Chondrocyte (in vitro differentiated cells): ENCODE measurements around the gene CRYBB1. TPM values are rescaled to one million over a fixed set of nuclear protein-coding genes. Genes with fewer than 3 reads are reported as not detected.
A peak's percentile ranks its signal among the peaks of the same experiment; 100 is the strongest.

Experiments
- DNase-seq: peaks from one replicate; pipeline ENCODE4 v3.0.0; 2021; ENCODE audit warnings: mixed read lengths, low spot score
- H3K27ac Mint-ChIP-seq: one replicate; pipeline ENCODE4 v1.8.0; 2021; ENCODE audit warnings: mild to moderate bottlenecking, moderate library complexity, mixed read lengths; ENCODE audit not compliant: unreplicated experiment
- H3K27me3 Mint-ChIP-seq: 2 replicates; pipeline ENCODE4 v1.8.0; 2021; ENCODE audit warnings: low read depth, mixed read lengths
- H3K36me3 Mint-ChIP-seq: 2 replicates; pipeline ENCODE4 v1.8.0; 2021; ENCODE audit warnings: low read depth, mixed read lengths
- H3K4me1 Mint-ChIP-seq: 2 replicates; pipeline ENCODE4 v1.8.0; 2021; ENCODE audit warnings: low read depth, mild to moderate bottlenecking, mixed read lengths
- H3K4me3 Mint-ChIP-seq: one replicate; pipeline ENCODE4 v1.8.0; 2021; ENCODE audit warnings: mild to moderate bottlenecking, moderate library complexity, mixed read lengths; ENCODE audit not compliant: unreplicated experiment
- H3K9me3 Mint-ChIP-seq: 2 replicates; pipeline ENCODE4 v1.8.0; 2021; ENCODE audit warnings: low read depth, mixed read lengths
- total RNA-seq: library from RNA; stranded (reverse); gene quantifications from 3 replicates; pipeline ENCODE4 v1.2.1, GENCODE V29; 2021
- TF ChIP-seq, protein P1 (sequence below): fragments of 200-600 bp; sonication (generic); IDR thresholded peaks from 2 replicates; pipeline ENCODE4 v1.5.0; 2021; ENCODE audit warnings: antibody characterized with exemption, mild to moderate bottlenecking, moderate library complexity

CRYBB1 gene
- total RNA-seq, 1 donor from 2014 or later = not detected

- Mint-ChIP-seq H3K9me3 (no peaks in the 10 kb centered on the region), H3K36me3 (no peaks in the 10 kb centered on the region), H3K27me3 (peaks cover 13% of the 10 kb centered on the region), H3K4me3 (no peak overlapping the region), H3K4me1 (peaks cover 42% of the 10 kb centered on the region), H3K27ac (peak overlapping the region; percentile 97)
- no peak for DNase-seq
- TF ChIP-seq, protein P1, sequence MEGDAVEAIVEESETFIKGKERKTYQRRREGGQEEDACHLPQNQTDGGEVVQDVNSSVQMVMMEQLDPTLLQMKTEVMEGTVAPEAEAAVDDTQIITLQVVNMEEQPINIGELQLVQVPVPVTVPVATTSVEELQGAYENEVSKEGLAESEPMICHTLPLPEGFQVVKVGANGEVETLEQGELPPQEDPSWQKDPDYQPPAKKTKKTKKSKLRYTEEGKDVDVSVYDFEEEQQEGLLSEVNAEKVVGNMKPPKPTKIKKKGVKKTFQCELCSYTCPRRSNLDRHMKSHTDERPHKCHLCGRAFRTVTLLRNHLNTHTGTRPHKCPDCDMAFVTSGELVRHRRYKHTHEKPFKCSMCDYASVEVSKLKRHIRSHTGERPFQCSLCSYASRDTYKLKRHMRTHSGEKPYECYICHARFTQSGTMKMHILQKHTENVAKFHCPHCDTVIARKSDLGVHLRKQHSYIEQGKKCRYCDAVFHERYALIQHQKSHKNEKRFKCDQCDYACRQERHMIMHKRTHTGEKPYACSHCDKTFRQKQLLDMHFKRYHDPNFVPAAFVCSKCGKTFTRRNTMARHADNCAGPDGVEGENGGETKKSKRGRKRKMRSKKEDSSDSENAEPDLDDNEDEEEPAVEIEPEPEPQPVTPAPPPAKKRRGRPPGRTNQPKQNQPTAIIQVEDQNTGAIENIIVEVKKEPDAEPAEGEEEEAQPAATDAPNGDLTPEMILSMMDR = no peak
Observed at GRCh38 chr22:26610072-26610958, 7.5 kb downstream of the CRYBB1 start.

DNA sequence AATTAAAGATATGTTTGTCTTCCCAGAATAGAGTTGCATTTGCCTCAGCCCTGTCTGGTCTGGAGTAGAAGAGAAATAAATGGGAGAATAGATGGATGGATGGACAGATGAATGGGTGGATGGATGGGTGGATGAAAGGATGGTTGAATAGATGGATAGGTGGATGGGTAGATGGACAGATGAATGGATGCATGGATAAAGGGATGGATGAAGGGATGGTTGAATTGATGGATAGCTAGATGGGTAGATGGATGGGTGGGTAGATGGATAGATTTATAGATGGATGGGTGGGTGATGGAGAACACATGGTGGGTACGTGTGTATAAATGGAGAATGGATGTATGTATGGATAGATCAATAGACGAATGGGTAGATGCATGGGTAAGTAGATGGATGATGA lies 8.5 kb downstream of the CRYBB1 start:
- no peaks in the 10 kb centered on the region for H3K36me3 Mint-ChIP-seq
- H3K4me1 Mint-ChIP-seq = peaks cover 41% of the 10 kb centered on the region
- DNase-seq = no peak
- H3K4me3 Mint-ChIP-seq = no peak overlapping the region
- peaks cover 10% of the 10 kb centered on the region for H3K27me3 Mint-ChIP-seq
- no peaks in the 10 kb centered on the region for H3K9me3 Mint-ChIP-seq
- peak overlapping the region; percentile 97 for H3K27ac Mint-ChIP-seq
- TF ChIP-seq, protein P1 = no peak

- TF ChIP-seq, protein P1 = no peak
- no peaks in the 10 kb centered on the region for H3K9me3 Mint-ChIP-seq
- H3K36me3 Mint-ChIP-seq = no peaks in the 10 kb centered on the region
- peak overlapping the region; percentile 2 for H3K27ac Mint-ChIP-seq
- H3K4me1 Mint-ChIP-seq = peaks cover 38% of the 10 kb centered on the region
- no peak overlapping the region for H3K4me3 Mint-ChIP-seq
- no peak for DNase-seq
- peaks cover 5% of the 10 kb centered on the region for H3K27me3 Mint-ChIP-seq
Observed at GRCh38 chr22:26608129-26608528, 9.7 kb downstream of the CRYBB1 start.

DNA sequence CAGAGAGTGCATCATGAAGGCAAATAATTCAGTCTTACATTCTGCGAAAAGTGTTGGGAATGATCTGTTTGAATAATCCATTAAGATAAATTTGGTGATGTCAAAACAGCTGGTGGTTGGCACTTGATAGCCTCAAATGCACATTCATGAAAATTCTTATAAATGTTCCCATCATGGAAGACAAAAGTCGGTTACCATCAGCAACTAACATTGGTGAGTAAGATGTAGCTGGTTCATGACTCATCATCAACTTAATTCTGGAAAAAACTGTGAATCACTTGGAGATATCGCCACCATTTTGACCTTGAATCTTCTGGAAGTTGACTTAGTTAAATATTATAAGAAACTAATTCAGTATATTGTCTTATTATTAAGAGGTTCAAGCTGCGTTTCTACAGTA lies 11.2 kb downstream of the CRYBB1 start:
- Mint-ChIP-seq H3K9me3 (no peaks in the 10 kb centered on the region), H3K4me3 (no peak overlapping the region), H3K27ac (no peak overlapping the region), H3K36me3 (no peaks in the 10 kb centered on the region), H3K4me1 (peaks cover 38% of the 10 kb centered on the region), H3K27me3 (no peaks in the 10 kb centered on the region)
- TF ChIP-seq, protein P1 = no peak
- DNase-seq = no peak

DNA sequence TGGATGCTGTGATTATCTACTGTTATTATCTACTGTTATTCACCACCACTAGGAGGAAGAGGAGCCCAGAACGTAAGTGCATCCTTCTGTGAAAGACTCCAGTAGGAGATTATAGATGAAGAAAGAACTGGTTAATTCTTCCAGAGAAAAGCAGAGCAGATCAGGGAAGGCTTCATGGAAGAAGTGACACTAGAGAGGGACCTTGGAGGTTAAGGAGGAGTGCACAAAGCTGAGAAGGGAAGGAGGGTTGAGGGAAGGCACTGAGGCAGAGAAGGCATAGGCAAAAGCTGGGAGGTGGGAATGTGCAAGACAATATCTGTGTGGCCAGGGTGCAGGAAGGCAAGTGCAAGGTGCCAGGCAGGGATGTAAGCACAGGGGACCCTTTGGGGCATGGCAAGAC lies 13.5 kb downstream of the CRYBB1 start:
- H3K27me3 Mint-ChIP-seq = peaks cover 3% of the 10 kb centered on the region
- H3K27ac Mint-ChIP-seq = no peak overlapping the region
- H3K9me3 Mint-ChIP-seq = no peaks in the 10 kb centered on the region

More for the DNA sequence above, 13.5 kb downstream of the CRYBB1 start:
- H3K4me3 Mint-ChIP-seq = no peak overlapping the region
- TF ChIP-seq, protein P1 = no peak
- DNase-seq = peak; percentile 28
- peaks cover 22% of the 10 kb centered on the region for H3K4me1 Mint-ChIP-seq
- H3K36me3 Mint-ChIP-seq = no peaks in the 10 kb centered on the region
